NCI-H2107 treated with DMSO at 0.1 percent for 48 hours (cell line): ENCODE measurements around the gene EYA2.

ENCODE experiments used
- DNase-seq: peaks from one replicate; lab custom pipeline; 2025; ENCODE audit not compliant: unreplicated experiment; lab: John Stamatoyannopoulos, UW

EYA2 gene

DNA sequence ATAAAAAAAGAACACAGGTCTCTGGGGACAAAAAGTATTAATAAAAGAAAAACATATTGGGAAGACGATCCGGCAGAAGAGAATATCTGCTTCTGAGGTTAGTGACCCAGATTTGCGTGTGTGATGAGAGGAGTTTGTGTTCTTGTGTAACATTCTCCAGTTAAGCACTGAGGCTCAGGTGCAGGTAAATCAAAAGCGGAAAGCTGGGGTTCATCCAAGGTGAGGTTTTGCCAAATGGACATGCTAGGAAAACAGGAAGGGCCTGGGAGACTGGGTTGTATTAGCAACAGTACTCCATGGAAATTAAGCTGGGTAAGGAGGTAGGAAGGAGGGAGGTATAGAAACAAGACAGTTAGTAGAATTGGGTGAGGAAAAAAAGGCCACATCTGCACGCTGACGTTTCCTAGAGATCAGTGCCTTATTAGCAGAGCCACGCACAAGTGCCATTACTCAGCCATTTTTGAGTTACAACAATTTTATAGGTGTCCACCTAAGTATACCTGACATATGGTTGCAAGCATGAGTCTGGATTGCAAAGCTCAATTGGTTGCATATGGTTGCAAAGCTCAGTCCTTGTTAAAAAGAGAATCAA lies 322.3 kb downstream of the EYA2 start:
- no peak for DNase-seq

DNA sequence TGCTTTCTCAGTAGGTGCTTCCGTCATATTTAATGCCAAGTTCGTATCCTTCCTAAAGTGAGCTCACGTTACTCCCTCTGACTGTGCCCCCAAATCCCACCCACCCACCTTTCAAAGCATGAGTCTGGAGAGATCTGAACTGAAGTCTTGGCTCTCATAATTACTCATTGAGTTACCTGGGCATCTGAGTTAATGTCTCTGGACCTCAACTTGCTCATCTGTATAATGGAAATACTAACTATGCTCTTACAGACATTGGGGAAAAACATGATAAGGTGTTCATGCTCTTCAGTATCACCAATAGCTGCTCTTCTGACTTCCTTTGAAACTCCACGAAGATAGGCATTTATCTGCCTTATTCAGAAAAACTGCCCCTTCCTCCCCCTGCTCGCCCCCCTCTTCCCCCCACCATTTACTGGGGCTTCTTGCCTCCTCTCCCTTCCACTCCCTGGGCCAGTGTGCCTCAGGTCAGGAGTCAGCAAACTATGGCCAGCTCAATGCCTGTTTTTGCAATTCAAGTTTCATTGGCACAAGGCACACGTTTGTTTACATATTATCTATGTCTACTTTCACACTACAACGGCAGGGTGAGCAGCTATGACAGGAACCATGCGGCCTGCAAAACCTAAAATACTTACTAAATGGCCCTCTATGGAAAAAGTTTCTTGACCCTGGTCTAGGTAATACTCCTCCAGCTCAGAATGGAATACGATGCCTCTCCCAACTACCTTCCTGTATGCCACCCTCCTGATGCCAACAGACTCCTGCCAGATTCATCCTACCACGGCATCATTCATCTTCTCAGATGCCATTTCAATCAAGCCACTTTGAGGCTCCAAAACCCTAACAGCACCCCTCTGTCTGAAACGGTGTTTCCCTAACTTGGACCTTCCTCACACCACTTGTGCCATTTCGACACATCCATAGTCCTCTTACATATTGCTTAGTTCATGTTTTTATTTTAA lies 323.1 kb downstream of the EYA2 start:
- no peak for DNase-seq

DNA sequence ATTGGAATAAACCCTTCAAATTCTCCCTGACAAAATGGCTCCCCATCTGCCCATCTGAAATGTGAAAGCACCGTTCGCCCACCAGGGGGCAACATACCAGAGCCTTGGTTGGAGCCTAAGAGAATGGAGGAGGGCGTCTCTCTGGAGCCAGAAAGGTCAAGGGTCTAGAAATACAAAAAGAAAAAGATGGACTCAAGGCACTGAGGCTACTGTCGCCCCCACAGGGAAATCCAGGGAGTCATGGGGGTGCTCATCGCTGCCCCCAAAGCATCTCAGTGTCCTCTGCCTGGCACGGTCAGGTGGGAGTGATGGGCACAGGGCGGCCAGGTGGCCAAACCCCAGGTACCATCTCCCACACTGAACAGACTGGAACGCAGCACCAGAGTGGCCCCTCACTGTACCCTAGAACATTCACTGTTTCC lies 325.5 kb downstream of the EYA2 start:
- no peak for DNase-seq

GRCh38 chr20:47221036-47221625 lies 326.5 kb downstream of the EYA2 start:
- peak; percentile 25 for DNase-seq

DNA sequence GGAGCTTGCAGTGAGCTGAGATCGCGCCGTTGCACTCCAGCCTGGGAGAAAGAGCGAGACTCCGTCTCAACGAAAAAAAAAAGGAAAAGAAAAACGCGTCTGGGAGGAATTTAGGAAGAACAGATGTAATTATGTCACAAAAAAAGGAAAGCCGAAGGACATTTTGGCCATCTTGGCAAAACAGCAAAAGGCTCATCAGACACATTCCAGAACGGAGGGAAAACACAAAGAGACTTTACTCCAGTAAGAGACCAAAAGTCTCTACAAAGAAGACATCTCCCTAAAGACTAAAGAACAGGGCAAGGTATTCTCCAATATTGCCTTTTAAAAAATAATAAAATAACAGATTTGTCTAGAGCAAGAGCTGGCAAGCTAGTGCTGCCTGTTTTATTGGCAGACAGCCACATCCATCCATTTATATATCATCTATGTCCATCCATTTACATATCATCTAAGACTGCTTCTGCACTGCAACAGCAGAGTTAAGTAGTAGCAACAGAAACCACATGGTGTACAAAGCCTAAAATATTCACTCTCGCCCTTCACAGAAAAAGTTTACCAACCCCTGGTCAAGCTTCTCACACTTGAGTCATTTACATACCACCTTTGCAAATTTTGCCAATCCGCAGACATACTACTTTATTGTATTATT lies 328.0 kb downstream of the EYA2 start:
- DNase-seq = no peak

GRCh38 chr20:47223896-47224295 lies 329.3 kb downstream of the EYA2 start:
- no peak for DNase-seq

GRCh38 chr20:47224300-47224791 lies 329.7 kb downstream of the EYA2 start:
- DNase-seq = no peak

- DNase-seq = no peak
Measured at GRCh38 chr20:47224857-47225256, 330.2 kb downstream of the EYA2 start.

DNA sequence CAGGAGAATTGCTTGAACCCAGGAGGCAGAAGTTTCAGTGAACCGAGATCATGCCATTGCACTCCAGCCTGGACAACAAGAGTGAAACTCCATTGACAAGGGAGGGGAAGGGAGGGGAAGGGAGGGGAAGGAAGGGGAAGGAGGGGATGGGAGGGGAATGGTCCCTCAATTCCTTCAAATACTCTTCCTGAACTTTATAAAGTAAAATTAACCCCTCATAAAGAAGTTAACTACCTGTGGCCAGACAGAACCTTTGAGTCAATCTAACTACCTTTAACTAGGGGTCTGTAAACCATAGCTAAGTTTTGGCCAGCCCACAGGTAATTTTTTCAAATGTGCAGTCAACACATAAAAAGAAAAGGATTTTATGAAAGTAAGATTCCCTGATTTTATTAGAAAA lies 330.8 kb downstream of the EYA2 start:
- DNase-seq = no peak

GRCh38 chr20:47227119-47227518 lies 332.5 kb downstream of the EYA2 start:
- no peak for DNase-seq

DNA sequence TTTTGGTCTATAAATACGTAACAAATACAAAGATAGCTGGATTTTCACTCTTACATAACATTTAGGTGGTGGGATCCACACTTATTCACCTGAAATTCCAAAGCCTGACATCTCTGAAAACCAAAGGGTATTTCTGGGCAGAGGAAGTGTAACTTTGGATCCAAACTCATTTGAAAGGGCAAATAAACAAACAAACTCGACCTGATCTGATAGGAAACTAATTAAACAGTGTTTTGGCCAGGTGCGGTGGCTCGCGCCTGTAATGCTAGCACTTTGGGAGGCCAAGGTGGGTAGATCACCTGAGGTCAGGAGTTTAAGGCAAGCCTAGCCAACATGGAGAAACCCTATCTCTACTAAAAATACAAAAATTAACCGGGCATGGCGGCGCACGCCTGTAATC lies 332.9 kb downstream of the EYA2 start:
- DNase-seq = no peak

DNA sequence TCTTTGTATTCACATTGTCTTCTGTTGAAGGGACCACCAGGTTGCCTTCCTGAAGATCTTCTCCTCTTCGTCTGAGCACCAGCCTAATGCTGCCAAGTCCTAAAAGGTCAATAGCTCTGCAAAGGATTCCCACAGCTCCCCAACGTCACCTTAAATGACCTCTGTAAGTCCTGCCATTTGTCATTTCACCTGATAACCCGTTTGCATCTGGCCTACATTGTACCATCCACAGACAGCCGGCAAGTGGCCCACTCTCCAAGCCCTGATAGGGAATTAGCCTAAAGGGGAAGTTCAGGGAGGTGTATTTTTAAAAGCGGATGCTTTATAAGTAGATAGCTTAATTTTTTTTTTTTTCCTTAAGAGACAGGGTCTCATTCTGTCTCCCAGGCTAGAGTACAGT lies 334.0 kb downstream of the EYA2 start:
- DNase-seq = no peak

DNA sequence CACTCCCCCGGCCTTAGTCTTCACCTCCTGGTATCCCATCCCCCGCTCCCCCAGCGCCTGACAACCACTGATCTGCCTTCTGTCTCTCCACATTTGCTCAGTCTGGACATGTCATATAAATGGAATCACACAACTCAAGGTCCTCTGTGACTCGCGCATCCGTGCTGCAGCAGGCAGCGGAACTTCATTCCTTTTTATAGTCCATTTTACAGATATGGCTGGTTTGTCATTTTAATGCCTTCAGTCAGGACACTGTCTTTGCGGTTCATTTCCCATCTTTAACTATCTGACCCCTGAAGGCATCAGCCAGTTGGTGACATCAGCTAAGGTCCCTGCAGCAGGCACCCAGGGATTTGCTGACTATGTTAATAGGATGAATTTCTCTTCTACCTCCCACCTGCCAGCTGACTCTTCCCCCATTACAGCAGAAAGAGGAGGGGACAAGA lies 336.2 kb downstream of the EYA2 start:
- no peak for DNase-seq

- no peak for DNase-seq
Measured at GRCh38 chr20:47231382-47232039, 336.9 kb downstream of the EYA2 start.

GRCh38 chr20:47232518-47232917 lies 337.9 kb downstream of the EYA2 start:
- DNase-seq = peak; percentile 75

DNA sequence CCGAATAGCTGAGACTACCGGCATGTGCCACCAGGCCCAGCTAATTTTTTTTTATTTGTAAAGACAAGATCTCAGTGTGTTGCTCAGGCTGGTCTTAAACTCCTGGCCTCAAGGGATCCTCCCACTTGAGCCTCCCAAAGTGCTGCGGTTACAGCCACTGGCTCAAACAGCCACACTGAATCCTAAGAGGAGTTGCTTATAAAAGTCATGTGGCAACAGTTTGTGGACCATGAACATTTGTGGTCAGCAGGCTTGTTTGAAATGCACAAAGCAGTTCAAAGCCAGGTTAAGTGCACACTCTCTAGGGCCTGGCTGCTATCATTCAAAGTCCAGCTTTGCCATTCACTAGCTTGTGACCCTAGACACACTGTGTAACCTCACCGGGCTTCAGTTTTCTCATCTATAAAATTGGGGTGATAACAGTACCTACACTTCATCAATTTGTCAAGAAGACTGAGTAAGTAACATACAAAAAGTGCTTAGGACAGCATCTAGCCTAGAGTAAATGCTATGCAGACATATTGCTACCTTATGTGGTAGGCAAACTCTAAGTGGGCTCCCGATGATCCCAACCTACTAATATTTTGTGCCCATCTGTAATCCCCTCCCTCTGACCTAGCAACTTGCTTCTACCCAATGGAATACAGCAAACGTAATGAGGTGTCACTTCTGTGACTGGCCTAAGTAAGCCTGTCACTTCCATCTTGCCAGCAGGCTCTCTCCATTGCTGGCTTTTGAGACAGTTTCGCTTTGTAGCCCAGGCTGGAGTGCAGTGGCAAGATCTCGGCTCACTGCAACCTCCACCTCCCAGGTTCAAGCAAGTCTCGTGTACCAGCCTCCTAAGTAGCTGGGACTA lies 338.9 kb downstream of the EYA2 start:
- DNase-seq = peak; percentile 5

GRCh38 chr20:47235111-47235510 lies 340.5 kb downstream of the EYA2 start:
- DNase-seq = no peak

GRCh38 chr20:47235853-47236638 lies 341.4 kb downstream of the EYA2 start:
- no peak for DNase-seq

GRCh38 chr20:47236639-47236900 lies 341.9 kb downstream of the EYA2 start:
- no peak for DNase-seq
